ENCODE results near the gene SULT1C3. TPM values are rescaled to one million over a fixed set of nuclear protein-coding genes. Genes with fewer than 3 reads are reported as not detected.

The SULT1C3 gene
- total and polyA plus RNA-seq, 2 of the 4 experiments (the other 2 are of a cell fraction), result not detected

DNA sequence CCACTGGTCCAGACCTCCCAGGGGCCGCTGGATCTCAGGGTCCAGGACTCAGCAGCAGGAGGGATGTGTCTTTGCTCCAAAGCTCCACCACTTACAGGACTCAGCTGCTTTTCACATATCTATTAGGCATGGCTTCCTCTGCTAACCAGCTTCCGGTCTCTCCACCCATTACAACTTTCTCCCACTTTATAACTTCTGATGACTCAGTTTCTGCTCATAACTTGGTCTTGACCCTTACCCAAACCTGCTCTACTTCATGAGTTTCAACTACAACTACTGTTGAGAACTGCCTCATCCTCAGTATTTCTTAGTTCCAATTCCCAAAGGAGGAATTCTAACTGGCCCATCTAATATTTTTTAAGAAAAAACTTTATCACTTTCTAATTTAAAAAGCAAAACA is 66.1 kb downstream of the SULT1C3 start:
- DNase-seq (peak; percentile 57), ATAC-seq (ENCODE audit: low read depth) (no peak)
- Histone ChIP-seq H2BK120ac (ENCODE audit: low read depth, low read length) (no peak overlapping the region), H2AFZ (replicated peaks; ENCODE audit: low read length, poor library complexity) (no peak overlapping the region), H2AK9ac (replicated peaks; ENCODE audit: low read depth, low read length, poor library complexity) (no peak overlapping the region), H4K20me1 (ENCODE audit: insufficient read depth, low read length) (no peaks in the 10 kb centered on the region), H3K14ac (replicated peaks; ENCODE audit: low read depth, low read length) (no peak overlapping the region), H2BK20ac (ENCODE audit: low read depth, low read length) (no peak overlapping the region), H3K27ac (ENCODE audit: insufficient read depth, low read length) (no peak overlapping the region), H3K79me1 (ENCODE audit: low read depth in 1 of 2, low read length in 2 of 2) (no peaks in the 10 kb centered on the region), H4K8ac (ENCODE audit: low read depth in 2 of 2, low read length in 2 of 2) (no peak overlapping the region), H3K4me3 (ENCODE audit: insufficient read depth, low read depth, low read length) (no peak overlapping the region), H3K4me1 (ENCODE audit: control insufficient read depth, insufficient read depth, low read length) (no peaks in the 10 kb centered on the region), H3K4ac (ENCODE audit: low read depth, low read length) (no peak overlapping the region), H3K27me3 (ENCODE audit: control insufficient read depth, insufficient read depth, low read length) (peaks cover 7% of the 10 kb centered on the region), H4K91ac (ENCODE audit: insufficient read depth, low read depth, low read length) (no peak overlapping the region), H3K9me3 (ENCODE audit: control insufficient read depth, insufficient read depth, low read length) (no peaks in the 10 kb centered on the region), H2AK5ac (ENCODE audit: low read depth, low read length) (no peak overlapping the region), H3K23ac (ENCODE audit: low read depth, low read length) (no peak overlapping the region), H3K56ac (ENCODE audit: extremely low read depth, insufficient read depth, low read length) (no peak overlapping the region), H2BK5ac (ENCODE audit: low read depth, low read length, poor library complexity, severe bottlenecking) (no peak overlapping the region), H4K5ac (ENCODE audit: low read depth, low read length) (no peak overlapping the region), H3K36me3 (ENCODE audit: control insufficient read depth, insufficient read depth, low read length) (no peaks in the 10 kb centered on the region), H3K18ac (ENCODE audit: low read depth, low read length) (no peak overlapping the region), H3K9ac (ENCODE audit: low read depth, low read length) (no peak overlapping the region), H3K9me1 (ENCODE audit: insufficient read depth, low read length) (no peaks in the 10 kb centered on the region), H3K4me2 (ENCODE audit: low read depth, low read length) (no peak overlapping the region), H2BK15ac (ENCODE audit: low read depth, low read length) (no peak overlapping the region)
- intact Hi-C loops (cut with micrococcal nuclease) (no loop called here), dilution Hi-C loops (cut with HindIII; ENCODE audit: low sequenced_read_pairs, unreplicated experiment) (no loop called here), in situ Hi-C loops (cut with MboI; ENCODE audit: low sequenced_read_pairs) (no loop called here)
- ChIA-PET POLR2A (ENCODE audit: unreplicated experiment) (no interaction called here), CTCF (no interaction called here)
- WGBS, 2 experiments (ENCODE audit: extremely low coverage in 2 of 2, insufficient read length in 1 of 2), result 80% methylated on average over 1 of the region's 2 CpGs; no CpG with 5 or more reads in 1 of the 2 experiments
- TF ChIP-seq MXI1 (IDR thresholded peaks at IDR 0.05; ENCODE audit: borderline replicate concordance, low read depth, low read length), result no peak
- TF ChIP-seq CEBPB (IDR thresholded peaks at IDR 0.05; ENCODE audit: low read depth, low read length), result no peak
- no peak for TF ChIP-seq RAD21 (IDR thresholded peaks at IDR 0.05; ENCODE audit: low read length)
- TF ChIP-seq, protein P1, sequence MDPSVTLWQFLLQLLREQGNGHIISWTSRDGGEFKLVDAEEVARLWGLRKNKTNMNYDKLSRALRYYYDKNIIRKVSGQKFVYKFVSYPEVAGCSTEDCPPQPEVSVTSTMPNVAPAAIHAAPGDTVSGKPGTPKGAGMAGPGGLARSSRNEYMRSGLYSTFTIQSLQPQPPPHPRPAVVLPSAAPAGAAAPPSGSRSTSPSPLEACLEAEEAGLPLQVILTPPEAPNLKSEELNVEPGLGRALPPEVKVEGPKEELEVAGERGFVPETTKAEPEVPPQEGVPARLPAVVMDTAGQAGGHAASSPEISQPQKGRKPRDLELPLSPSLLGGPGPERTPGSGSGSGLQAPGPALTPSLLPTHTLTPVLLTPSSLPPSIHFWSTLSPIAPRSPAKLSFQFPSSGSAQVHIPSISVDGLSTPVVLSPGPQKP (IDR thresholded peaks at IDR 0.05; ENCODE audit: borderline replicate concordance, low read depth, low read length), result no peak
- TF ChIP-seq CHD1 (IDR thresholded peaks at IDR 0.05; ENCODE audit: low read depth, low read length), result no peak
- no peak for TF ChIP-seq RCOR1 (IDR thresholded peaks at IDR 0.05; ENCODE audit: insufficient replicate concordance, low read length)
- no peak for TF ChIP-seq RFX5 (IDR thresholded peaks at IDR 0.05; ENCODE audit: low read depth, low read length)
- no peak for TF ChIP-seq MAFK (IDR thresholded peaks at IDR 0.05; ENCODE audit: low read depth, low read length)
- TF ChIP-seq, protein P2, sequence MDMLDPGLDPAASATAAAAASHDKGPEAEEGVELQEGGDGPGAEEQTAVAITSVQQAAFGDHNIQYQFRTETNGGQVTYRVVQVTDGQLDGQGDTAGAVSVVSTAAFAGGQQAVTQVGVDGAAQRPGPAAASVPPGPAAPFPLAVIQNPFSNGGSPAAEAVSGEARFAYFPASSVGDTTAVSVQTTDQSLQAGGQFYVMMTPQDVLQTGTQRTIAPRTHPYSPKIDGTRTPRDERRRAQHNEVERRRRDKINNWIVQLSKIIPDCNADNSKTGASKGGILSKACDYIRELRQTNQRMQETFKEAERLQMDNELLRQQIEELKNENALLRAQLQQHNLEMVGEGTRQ (IDR thresholded peaks at IDR 0.05; ENCODE audit: low read depth, low read length), result no peak
- TF ChIP-seq, protein P3, sequence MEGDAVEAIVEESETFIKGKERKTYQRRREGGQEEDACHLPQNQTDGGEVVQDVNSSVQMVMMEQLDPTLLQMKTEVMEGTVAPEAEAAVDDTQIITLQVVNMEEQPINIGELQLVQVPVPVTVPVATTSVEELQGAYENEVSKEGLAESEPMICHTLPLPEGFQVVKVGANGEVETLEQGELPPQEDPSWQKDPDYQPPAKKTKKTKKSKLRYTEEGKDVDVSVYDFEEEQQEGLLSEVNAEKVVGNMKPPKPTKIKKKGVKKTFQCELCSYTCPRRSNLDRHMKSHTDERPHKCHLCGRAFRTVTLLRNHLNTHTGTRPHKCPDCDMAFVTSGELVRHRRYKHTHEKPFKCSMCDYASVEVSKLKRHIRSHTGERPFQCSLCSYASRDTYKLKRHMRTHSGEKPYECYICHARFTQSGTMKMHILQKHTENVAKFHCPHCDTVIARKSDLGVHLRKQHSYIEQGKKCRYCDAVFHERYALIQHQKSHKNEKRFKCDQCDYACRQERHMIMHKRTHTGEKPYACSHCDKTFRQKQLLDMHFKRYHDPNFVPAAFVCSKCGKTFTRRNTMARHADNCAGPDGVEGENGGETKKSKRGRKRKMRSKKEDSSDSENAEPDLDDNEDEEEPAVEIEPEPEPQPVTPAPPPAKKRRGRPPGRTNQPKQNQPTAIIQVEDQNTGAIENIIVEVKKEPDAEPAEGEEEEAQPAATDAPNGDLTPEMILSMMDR (conservative IDR thresholded peaks at IDR 0.05; ENCODE audit: low read depth, low read length), result no peak
- no peak for TF ChIP-seq SMC3 (IDR thresholded peaks at IDR 0.05; ENCODE audit: low read depth, low read length)
- TF ChIP-seq FOS (IDR thresholded peaks at IDR 0.05; ENCODE audit: low read depth, low read length), result no peak
- TF ChIP-seq MAZ (IDR thresholded peaks at IDR 0.05; ENCODE audit: borderline replicate concordance, low read depth, low read length), result no peak
- no TSS peak for BruUV-seq (replicated peaks)

All from IMR-90 (cell line).